NCI-H1092 treated with DMSO at 0.1 percent for 48 hours (cell line): ENCODE data around the gene LRRTM2.

ENCODE experiments used
- DNase-seq: peaks from one replicate; lab custom pipeline; 2025; lab: John Stamatoyannopoulos, UW

Gene LRRTM2

GRCh38 chr5:138883211-138883610 lies 8.1 kb upstream of the LRRTM2 start:
- DNase-seq, result no peak

GRCh38 chr5:138878437-138879235 lies 3.5 kb upstream of the LRRTM2 start:
- no peak for DNase-seq

- DNase-seq, result no peak
Measured at GRCh38 chr5:138876811-138877210, 1.7 kb upstream of the LRRTM2 start.

- no peak for DNase-seq
Measured at GRCh38 chr5:138875946-138876345, 811 bp upstream of the LRRTM2 start.

GRCh38 chr5:138875552-138875875 lies 379 bp upstream of the LRRTM2 start:
- DNase-seq, result no peak

DNA sequence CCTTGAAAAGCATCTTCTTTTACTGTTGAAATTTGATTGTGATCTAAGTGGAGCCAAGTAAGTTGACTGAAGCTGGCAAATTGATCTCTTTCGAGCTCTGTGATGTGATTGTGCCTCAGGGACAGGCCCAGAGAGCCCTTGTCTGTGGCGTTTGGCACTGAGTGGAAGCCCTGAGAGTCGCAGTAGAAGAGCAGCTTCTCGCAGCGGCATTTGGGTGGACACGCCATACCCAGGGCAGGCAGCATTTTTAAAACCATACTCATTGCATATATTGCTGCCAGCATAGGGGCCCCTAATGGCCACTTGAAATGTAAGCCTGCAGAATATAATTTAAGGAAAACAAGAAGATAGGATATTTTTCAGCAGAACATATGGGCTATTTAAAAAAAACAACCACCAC lies 894 bp downstream of the LRRTM2 start:
- DNase-seq, result peak; percentile 37

DNA sequence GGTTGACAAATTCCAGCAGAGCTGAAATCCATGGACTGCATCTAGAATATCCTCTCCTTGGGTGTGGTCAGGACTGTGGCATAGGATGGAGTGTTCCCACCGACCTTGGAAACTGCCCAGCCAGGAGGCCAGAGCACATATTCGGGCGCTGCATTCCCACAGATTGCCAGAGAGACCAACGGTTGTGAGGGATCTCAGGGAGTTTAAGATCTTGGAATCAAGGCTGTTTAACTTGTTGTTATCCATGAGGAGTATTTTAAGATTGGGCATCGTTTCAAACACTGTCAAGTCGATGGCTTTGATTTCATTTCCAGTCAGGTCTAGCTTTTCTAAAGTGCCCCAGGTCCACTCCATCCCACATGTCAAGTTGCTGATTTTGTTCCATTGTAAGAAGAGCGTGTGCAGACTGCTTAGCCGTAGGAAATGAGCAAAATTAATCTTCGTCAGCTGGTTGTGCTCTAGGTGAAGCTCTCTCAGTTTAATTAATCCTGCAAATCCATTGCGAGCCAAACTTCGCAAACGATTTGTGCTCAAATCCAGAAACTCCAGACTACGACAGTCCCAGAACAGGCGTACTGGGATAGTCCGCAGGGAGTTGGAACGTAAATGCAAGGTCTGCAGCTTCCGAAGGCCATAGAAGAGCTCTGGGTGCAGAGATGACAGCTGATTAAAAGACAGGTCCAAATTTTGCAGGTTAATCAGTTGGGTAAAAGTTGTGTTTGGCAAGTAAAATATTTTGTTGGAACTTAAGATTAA lies 1.5 kb downstream of the LRRTM2 start:
- DNase-seq, result no peak

DNA sequence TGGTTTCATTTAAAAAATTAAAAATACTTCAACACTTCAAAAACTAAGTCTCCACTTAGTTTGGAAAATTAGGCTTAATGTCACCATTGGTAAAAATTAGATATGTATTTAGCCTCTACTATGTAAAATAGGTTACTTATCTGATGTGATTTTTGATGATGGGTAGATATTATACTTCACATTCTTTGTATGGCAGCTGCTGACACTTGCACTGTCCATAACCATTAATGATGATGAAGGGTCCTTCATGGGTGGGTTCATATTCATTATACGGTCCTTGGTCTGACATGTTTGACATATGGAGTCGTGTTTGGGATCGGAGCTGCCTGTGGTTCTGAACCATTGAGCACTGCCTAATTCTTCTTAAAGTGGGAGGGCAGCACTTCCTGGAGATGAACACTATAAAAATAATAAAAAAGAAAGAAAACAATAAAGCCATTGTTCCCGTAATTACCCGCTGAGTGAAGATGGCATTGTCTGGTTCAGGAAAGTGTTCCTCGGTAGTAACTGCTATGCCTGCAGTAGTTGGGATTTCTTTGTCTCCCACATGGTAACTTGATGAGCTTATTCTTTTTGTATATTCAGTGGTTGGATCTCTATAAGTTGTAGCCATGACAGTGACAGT lies 2.2 kb downstream of the LRRTM2 start:
- no peak for DNase-seq

- DNase-seq, result no peak
Measured at GRCh38 chr5:138870611-138871010, 4.5 kb downstream of the LRRTM2 start.

DNA sequence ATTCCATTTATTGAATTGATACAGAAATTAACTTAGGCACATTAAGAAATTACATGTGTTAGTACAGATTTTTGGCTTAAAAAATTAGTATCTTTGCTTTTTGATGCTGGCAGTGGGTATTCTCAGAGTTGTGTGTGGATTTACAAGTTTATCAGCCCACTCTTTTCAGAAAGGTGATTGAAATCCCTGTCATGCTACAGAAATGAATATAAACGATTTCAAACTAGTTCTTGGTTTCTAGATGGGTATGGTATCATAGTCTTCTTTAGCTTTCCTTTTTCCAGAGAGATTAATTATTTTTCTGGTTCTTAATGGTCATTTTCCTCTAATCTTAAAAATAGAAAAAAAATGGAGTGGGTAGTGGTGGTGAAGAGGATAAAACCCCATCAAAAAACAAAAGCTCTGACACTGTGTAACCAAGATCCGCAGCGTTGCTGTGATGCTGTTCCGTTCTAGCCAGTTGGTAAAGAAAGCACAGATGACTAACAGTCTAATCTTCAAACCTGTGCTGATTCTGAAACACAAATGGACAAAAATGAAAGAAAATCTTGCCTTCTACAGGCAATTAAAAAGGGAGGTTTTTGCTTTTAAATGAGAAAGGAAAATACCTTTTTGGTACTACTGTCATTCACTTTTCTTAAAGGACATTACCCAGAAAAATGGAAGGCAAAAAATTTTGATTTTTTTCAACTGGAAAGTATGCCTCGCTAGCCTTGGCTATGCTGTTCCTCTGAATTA lies 5.2 kb downstream of the LRRTM2 start:
- DNase-seq, result peak; percentile 7

DNA sequence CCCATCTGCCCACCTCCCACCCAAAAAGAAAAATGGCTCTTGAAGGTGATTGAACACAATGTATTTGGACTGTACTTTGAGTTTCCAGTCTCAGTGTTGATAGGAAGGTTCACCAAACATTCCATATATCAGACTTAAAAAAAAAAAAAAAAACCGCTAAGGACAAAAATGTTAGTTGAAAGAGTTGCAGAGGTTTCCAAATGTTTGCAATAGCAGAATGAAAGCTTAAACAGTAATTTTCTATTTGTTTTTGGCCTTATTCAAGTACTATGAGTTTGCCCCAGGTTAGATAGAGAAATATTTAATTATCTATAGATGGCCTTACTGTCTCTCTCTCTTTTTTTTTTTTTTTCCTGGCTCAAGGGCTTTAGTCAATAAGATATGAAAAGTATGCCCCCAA lies 6.1 kb downstream of the LRRTM2 start:
- DNase-seq, result no peak

DNA sequence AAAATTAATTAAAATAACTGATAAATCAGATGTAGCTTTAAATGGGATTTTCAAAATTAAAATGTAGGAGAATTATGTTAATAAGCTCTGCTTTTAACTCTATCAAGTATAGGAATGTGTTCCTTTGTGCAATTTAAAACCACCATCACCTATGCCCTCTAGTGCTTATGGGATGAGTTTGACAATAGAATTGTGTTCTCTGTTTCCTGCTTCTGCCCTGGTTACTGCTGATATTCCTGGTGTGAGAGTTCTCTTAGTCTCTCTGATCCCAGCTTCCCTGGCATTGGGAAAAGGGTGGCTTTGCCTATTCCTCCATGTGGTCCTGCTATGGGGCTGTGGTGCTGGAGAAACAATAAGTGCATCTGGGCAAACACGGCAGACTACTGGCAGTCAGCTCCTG lies 8.1 kb downstream of the LRRTM2 start:
- no peak for DNase-seq

DNA sequence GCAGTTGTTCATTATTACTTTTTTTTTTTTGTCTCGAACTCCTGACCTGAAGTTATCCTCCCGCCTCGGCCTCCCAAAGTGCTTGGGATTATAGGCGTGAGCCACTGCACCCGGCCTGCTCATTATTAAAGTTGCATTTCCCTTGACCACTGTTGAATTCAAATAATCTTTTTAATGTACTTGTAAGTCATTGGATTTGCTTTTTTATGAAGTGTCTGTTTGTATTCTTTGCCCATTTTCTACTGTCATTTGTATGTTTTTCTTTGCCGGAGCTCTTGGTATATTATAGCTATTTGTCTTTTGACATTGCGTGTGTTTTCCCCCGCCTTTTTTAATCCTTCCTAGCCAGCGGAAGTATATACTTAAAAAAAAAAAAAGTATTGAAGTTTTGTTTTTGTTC lies 22.0 kb downstream of the LRRTM2 start:
- no peak for DNase-seq

- no peak for DNase-seq
Measured at GRCh38 chr5:138850865-138851435, 24.2 kb downstream of the LRRTM2 start.

GRCh38 chr5:138849882-138850281 lies 25.3 kb downstream of the LRRTM2 start:
- no peak for DNase-seq

GRCh38 chr5:138849439-138849838 lies 25.7 kb downstream of the LRRTM2 start:
- DNase-seq, result no peak

GRCh38 chr5:138844812-138845513 lies 30.2 kb downstream of the LRRTM2 start:
- DNase-seq, result no peak

DNA sequence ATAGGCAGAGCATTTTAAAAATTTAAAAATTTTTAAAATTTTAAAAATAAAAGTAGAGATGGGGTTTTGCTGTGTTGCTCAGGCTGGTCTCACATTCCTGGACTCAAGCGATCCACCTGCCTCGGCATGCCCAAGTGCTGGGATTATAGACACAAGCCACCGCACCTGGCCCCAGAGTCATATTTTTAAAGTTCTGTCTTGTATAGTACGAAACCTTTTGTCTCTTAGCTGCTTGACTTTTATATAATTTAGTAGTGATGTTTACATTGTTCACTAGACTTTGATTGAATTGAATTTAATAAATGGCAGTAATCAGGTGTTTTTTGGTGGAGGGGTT lies 31.0 kb downstream of the LRRTM2 start:
- DNase-seq, result no peak

- DNase-seq, result no peak
Measured at GRCh38 chr5:138843316-138844124, 31.6 kb downstream of the LRRTM2 start.

DNA sequence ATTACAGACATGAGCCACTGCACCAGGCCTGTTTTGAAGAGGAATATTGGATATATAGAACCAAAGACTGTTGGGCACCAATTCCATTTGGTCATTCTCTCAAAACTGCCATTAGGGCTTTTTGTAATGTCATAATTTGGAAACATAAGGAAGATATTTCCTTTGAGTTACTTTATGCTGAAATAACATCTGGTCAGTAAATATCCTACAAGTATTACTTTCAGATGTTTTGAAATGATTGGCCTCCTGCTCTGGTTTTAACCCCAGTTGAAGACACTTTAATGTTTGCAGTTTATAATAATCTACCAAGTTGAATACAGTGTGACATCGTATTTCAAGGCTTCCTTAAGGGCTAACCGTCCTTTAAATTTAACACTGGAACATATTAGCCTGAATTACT lies 33.6 kb downstream of the LRRTM2 start:
- no peak for DNase-seq

DNA sequence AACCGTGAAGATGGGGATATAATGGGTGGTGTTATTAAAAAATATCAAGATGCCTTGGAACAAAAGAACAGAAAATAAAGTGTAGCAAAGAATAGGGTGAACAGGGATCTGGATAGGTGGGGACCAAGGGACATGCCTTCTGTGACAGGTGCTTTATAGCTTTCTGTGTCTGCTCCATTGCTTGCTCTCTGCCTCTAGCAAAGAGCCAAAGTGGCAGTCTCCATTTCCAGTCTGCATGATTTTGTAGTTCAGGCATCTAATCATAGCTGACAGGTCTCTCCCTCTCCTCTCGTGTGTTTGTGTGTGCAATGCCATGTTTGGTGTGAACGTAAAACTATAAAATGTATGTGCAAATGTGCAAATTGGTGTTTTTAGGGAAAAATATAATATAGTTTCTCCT lies 35.0 kb downstream of the LRRTM2 start:
- DNase-seq, result no peak
